ELF-1 (cell line): ENCODE measurements around the gene TGFBR3.
A peak's percentile ranks its signal among the peaks of the same experiment; 100 is the strongest.

Experiments
- DNase-seq: peaks from one replicate; pipeline ENCODE4 v3.0.0-alpha.2; 2016; ENCODE audit warnings: low read depth, low spot score

The TGFBR3 gene

GRCh38 chr1:91803847-91804545, 82.0 kb downstream of the TGFBR3 start:
- DNase-seq = no peak

- no peak for DNase-seq
Measured at GRCh38 chr1:91803123-91803522, 82.8 kb downstream of the TGFBR3 start.

GRCh38 chr1:91801496-91802115, 84.3 kb downstream of the TGFBR3 start:
- DNase-seq = no peak

GRCh38 chr1:91799863-91800262, 86.1 kb downstream of the TGFBR3 start:
- DNase-seq = no peak

- DNase-seq = no peak
Measured at GRCh38 chr1:91799159-91799558, 86.8 kb downstream of the TGFBR3 start.

GRCh38 chr1:91798740-91799139, 87.2 kb downstream of the TGFBR3 start:
- DNase-seq = no peak

- DNase-seq = no peak
Measured at GRCh38 chr1:91798241-91798648, 87.7 kb downstream of the TGFBR3 start.

GRCh38 chr1:91797164-91797563, 88.8 kb downstream of the TGFBR3 start:
- DNase-seq = no peak

- DNase-seq = no peak
Measured at GRCh38 chr1:91796390-91796654, 89.6 kb downstream of the TGFBR3 start.

- no peak for DNase-seq
Measured at GRCh38 chr1:91795591-91796389, 90.2 kb downstream of the TGFBR3 start.

- no peak for DNase-seq
Measured at GRCh38 chr1:91793877-91794276, 92.1 kb downstream of the TGFBR3 start.

GRCh38 chr1:91793189-91793588, 92.8 kb downstream of the TGFBR3 start:
- no peak for DNase-seq

- DNase-seq = peak; percentile 67
Measured at GRCh38 chr1:91792489-91793071, 93.4 kb downstream of the TGFBR3 start.

- no peak for DNase-seq
Measured at GRCh38 chr1:91791691-91792488, 94.1 kb downstream of the TGFBR3 start.

- peak; percentile 44 for DNase-seq
Measured at GRCh38 chr1:91791103-91791502, 94.8 kb downstream of the TGFBR3 start.

- no peak for DNase-seq
Measured at GRCh38 chr1:91790392-91790791, 95.6 kb downstream of the TGFBR3 start.

- no peak for DNase-seq
Measured at GRCh38 chr1:91789273-91789997, 96.5 kb downstream of the TGFBR3 start.

- DNase-seq = no peak
Measured at GRCh38 chr1:91787919-91788318, 98.0 kb downstream of the TGFBR3 start.

- DNase-seq = no peak
Measured at GRCh38 chr1:91784616-91785015, 101.3 kb downstream of the TGFBR3 start.

- DNase-seq = no peak
Measured at GRCh38 chr1:91784191-91784590, 101.8 kb downstream of the TGFBR3 start.
